NCI-H1417 treated with DMSO at 0.1 percent for 48 hours (cell line): ENCODE results near the gene ARL5A.

Experiments
- DNase-seq: peaks from one replicate; lab custom pipeline; 2025; lab: John Stamatoyannopoulos, UW

Gene ARL5A

DNA sequence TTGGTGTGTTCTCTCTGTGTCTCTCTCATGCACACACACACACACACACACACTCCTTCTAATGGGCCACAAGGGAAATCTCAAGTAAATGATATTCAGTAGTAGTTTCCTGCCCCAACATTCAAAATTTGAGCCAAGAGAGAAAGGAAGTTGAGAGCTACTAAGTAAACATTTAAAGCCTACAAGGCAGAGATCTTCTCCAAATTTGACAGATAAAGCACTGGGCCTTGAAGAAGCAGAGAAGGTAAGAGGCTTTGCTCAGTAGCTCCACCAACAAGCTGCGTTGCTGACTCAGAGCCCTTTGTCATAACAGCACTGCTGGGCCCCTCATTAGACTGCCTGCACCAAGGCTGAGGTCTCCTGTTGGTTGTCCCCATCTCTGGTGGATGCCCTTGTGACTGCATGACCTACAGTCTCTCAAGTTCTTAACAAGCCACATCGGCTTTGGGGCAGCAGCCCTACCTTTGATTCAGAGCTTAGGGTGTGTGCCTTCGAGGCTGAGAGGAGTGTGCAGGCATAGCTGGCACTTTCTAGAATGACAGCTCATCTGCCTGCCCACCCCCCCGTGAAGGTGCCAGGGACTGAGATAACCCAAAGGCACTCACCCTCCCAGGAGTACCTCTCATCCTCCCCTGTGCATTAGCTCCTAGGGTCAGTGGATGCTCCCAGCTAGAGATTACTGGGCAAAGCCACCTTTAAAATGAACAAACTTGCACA is 61.6 kb downstream of the ARL5A start:
- no peak for DNase-seq

- no peak for DNase-seq
These were observed 62.3 kb downstream of the ARL5A start for GRCh38 chr2:151765760-151766410.

DNA sequence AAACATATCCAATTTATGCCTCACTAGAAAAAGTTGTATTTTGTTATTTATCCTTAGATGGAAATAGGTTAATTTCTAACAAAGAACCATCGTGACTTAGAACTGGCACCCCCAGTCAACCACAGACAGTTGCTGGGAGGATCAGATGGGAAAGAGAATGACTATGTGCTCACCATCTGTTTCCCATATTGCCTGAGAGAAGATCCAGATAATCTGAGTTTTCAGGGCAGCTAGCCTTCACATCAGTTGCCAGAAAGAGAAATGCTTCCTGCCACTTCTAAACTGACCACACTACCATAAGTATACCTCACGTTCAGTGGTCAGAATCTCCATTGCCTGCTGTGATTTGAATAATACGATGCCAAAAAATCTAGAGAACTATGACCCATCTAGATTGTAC is 65.5 kb downstream of the ARL5A start:
- DNase-seq = no peak

- no peak for DNase-seq
These were observed 66.5 kb downstream of the ARL5A start for GRCh38 chr2:151761687-151762086.

- no peak for DNase-seq
These were observed 67.0 kb downstream of the ARL5A start for GRCh38 chr2:151761193-151761592.

DNA sequence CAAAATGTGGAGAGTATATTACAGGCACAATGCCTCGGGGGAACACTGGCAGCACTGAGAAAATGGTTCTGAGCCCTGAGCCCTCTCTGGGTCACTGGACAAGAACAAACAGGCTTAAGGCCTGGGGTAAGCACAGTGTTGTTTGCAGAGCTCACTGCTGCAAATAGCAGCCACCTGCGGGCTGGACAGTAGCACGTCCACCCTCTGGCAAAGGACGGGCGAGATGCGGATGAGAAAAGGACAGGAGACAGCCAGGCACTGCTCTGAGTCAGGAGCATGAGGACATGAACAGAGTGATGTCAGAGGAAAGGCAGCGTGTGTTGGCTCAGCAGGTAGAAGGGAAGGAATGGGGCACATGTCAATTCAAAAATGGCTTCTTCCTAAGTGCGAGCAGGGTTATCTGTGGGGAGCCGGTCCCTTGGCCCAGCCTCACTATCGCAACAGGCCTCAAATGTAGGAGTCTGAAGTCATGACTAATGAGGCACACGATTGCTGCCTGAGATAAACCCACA is 68.0 kb downstream of the ARL5A start:
- DNase-seq = no peak

- no peak for DNase-seq
These were observed 69.5 kb downstream of the ARL5A start for GRCh38 chr2:151758744-151759143.

- no peak for DNase-seq
These were observed 70.4 kb downstream of the ARL5A start for GRCh38 chr2:151757861-151758260.

- DNase-seq = no peak
These were observed 71.4 kb downstream of the ARL5A start for GRCh38 chr2:151756820-151757219.

DNA sequence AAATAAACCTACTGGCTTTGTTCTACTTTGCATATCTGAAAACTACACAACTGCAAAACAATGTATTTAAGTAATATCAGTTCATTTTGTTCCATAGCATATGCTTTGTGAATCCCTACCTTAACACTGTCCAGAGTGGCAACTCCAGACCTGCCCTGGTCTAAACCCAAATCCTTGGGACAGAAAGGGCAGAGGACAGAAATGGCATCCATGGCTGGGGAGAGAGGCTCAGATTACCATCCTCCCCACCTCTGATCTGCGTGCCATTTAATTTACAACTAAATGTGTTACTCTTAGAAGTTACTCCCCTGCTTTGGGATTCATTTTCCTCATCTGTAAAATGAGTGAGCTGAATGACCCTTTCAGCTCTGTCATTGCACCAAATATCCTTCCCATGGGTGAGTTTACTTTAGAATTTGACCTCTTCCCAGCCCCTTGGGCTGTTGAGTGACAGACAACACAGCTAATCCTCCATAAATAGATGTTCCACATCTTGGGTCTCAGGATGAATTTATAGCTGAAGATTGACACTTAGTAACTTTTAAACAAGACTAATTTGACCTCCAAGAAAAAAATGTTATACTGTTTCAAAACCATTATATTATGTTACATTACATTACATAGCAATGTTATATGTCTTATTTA is 73.8 kb downstream of the ARL5A start:
- DNase-seq = no peak

DNA sequence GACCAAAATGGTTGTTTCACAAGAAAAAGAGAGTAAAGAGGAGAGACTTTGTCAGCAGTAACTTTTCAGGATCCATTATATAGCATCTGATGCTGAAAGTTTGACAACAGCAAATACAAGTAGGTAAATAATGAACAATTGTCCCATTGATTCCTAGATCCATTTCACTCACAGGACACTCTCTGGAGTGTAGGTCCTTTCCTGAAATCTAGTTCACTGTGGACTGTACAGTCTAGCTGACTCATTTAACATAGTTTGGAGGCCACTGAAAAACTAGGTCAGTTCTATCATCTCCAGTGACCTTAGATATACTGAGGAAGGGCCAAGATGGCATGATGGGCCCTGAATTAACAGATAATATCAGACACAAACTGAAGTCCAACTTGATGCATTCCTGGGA is 74.7 kb downstream of the ARL5A start:
- DNase-seq = no peak
